PC-9 (cell line): ENCODE data around the gene PERCC1. TPM values are rescaled to one million over a fixed set of nuclear protein-coding genes. Genes with fewer than 3 reads are reported as not detected.

Experiments
- BruUV-seq: library from RNA; stranded (reverse); fragments of 400-500 nt; replicated peaks from 2 replicates; lab custom pipeline; 2021; lab: Mats Ljungman, UMichigan
- CTCF ChIA-PET: fragments of 300-600 bp; sonication (Branson Sonifier 250); formaldehyde crosslinking; loops from one replicate; lab custom pipeline; 2022; ENCODE audit warnings: antibody characterized with exemption; lab: Charles Lee
- POLR2A ChIA-PET: fragments of 300-600 bp; sonication (Branson Sonifier 250); formaldehyde crosslinking; loops from one replicate; lab custom pipeline; 2022; ENCODE audit warnings: antibody characterized with exemption; ENCODE audit not compliant: unreplicated experiment; lab: Charles Lee
- DNase-seq, 2 experiments: peaks; one replicate each; pipeline versions ENCODE4 v3.0.0 to v3.0.0-alpha.2; 2015 to 2022; ENCODE audit warnings: mixed read lengths in 1 of 2
- H2AFZ ChIP-seq: fragments of 200-600 bp; sonication (generic); 2 replicates; pipeline ENCODE4 v1.8.1; 2017; ENCODE audit warnings: antibody characterized with exemption
- H3F3A ChIP-seq: fragments of 200-600 bp; sonication (generic); 2 replicates; pipeline ENCODE4 v1.8.1; 2017; ENCODE audit warnings: antibody characterized with exemption, mild to moderate bottlenecking, low read depth; ENCODE audit not compliant: insufficient read depth
- H3K27ac ChIP-seq: fragments of 200-600 bp; sonication (generic); 2 replicates; pipeline ENCODE4 v1.6.1; 2016; ENCODE audit warnings: mixed run types
- H3K27me3 ChIP-seq: fragments of 200-600 bp; sonication (generic); 2 replicates; pipeline ENCODE4 v1.6.1; 2016; ENCODE audit warnings: low read depth, mixed run types; ENCODE audit not compliant: insufficient read depth
- H3K36me3 ChIP-seq: fragments of 200-600 bp; sonication (generic); 2 replicates; pipeline ENCODE4 v1.6.1; 2016; ENCODE audit warnings: low read depth, mixed run types
- H3K4me1 ChIP-seq: fragments of 200-600 bp; sonication (generic); replicated peaks from 2 replicates; pipeline ENCODE4 v1.6.1; 2016; ENCODE audit warnings: mixed run types; ENCODE audit not compliant: insufficient read depth
- H3K4me2 ChIP-seq: fragments of 200-600 bp; sonication (generic); 2 replicates; pipeline ENCODE4 v1.6.1; 2017; ENCODE audit warnings: mixed run types
- H3K4me3 ChIP-seq: fragments of 200-600 bp; sonication (generic); 2 replicates; pipeline ENCODE4 v1.6.1; 2016; ENCODE audit warnings: mixed run types
- H3K79me2 ChIP-seq: fragments of 200-600 bp; sonication (generic); 2 replicates; pipeline ENCODE4 v1.6.1; 2017; ENCODE audit warnings: low read depth, mixed run types
- H3K9me2 ChIP-seq: fragments of 200-600 bp; sonication (generic); 2 replicates; pipeline ENCODE4 v1.8.1; 2017; ENCODE audit warnings: mild to moderate bottlenecking; ENCODE audit not compliant: insufficient read depth
- H3K9me3 ChIP-seq: fragments of 200-600 bp; sonication (generic); 2 replicates; pipeline ENCODE4 v1.8.1; 2016; ENCODE audit warnings: low read depth; ENCODE audit not compliant: insufficient read depth
- H4K20me1 ChIP-seq: fragments of 200-600 bp; sonication (generic); 2 replicates; pipeline ENCODE4 v1.8.1; 2017; ENCODE audit not compliant: insufficient read depth
- EZH2 ChIP-seq: fragments of 200-600 bp; sonication (generic); IDR thresholded peaks from 2 replicates; pipeline ENCODE4 v1.8.0; 2017; ENCODE audit warnings: antibody characterized with exemption, low read depth
- intact Hi-C: fragments of 100-400 bp; cut with micrococcal nuclease; formaldehyde crosslinking; loops from one replicate; pipeline ENCODE4 v1.10.0; 2022; ENCODE audit not compliant: unreplicated experiment
- total RNA-seq: library from RNA; stranded (reverse); gene quantifications from 2 replicates; pipeline ENCODE4 v1.2.3, GENCODE V29; 2021
- TF ChIP-seq, protein P1 (sequence below): fragments of 200-600 bp; sonication (generic); conservative IDR thresholded peaks from 2 replicates; pipeline ENCODE4 v1.6.1; 2017; ENCODE audit warnings: mixed run types, antibody characterized with exemption, mild to moderate bottlenecking, moderate library complexity

Gene PERCC1
- total RNA-seq, 1 experiment from 2014 or later = not detected

DNA sequence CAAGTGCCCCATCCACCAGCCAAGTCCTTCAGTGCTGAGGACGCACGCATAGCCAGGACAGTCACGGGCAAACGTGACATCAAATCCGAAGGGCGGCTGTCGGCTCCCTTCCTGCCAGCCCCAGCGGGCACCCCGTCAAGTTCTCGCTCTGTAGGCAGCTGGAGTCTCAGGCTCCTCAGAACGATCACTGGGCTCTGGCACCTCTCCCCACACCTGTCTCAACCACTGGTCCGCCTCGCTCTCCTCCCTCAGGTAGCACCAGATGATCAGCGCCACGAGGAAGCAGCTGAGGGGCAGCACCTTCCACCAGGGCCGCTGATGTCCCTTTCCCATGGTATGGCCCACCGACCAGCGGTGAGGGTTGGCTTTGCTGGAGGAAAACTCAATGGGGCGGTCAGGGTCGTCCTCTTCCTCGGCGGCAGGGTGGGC lies 10.8 kb upstream of the PERCC1 start:
- no peak for TF ChIP-seq EZH2
- TF ChIP-seq, protein P1, sequence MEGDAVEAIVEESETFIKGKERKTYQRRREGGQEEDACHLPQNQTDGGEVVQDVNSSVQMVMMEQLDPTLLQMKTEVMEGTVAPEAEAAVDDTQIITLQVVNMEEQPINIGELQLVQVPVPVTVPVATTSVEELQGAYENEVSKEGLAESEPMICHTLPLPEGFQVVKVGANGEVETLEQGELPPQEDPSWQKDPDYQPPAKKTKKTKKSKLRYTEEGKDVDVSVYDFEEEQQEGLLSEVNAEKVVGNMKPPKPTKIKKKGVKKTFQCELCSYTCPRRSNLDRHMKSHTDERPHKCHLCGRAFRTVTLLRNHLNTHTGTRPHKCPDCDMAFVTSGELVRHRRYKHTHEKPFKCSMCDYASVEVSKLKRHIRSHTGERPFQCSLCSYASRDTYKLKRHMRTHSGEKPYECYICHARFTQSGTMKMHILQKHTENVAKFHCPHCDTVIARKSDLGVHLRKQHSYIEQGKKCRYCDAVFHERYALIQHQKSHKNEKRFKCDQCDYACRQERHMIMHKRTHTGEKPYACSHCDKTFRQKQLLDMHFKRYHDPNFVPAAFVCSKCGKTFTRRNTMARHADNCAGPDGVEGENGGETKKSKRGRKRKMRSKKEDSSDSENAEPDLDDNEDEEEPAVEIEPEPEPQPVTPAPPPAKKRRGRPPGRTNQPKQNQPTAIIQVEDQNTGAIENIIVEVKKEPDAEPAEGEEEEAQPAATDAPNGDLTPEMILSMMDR = no peak
- TSS peak; percentile 74 for BruUV-seq
- POLR2A ChIA-PET = interaction anchor here (0.5 to 1.0 kb wide), 4 partner anchors 88 to 551 kb away, joined by 4 to 14 read pairs (median 6); partner anchors contain the start of gene MSRB1

GRCh38 chr16:1422076-1422475 lies 8.8 kb upstream of the PERCC1 start:
- no TSS peak for BruUV-seq
- peaks cover 30% of the 10 kb centered on the region for H3F3A ChIP-seq

More for the DNA sequence above, 10.8 kb upstream of the PERCC1 start:
- H3K27me3 ChIP-seq = no peaks in the 10 kb centered on the region
- no peaks in the 10 kb centered on the region for H3K36me3 ChIP-seq
- CTCF ChIA-PET = interaction anchor here (0.5 kb wide), 1 partner anchor 89 kb away, joined by 3 read pairs; no protein-coding TSS in a partner anchor
- no peaks in the 10 kb centered on the region for H3K9me2 ChIP-seq
- DNase-seq = no peak
- peak overlapping the region; percentile 91 for H3K4me3 ChIP-seq
- peaks cover 49% of the 10 kb centered on the region for H3F3A ChIP-seq
- intact Hi-C loops = loop anchor here (5.0 kb wide), 1 partner anchor 72 kb away; the partner anchor contains the start of gene TELO2
- H3K4me1 ChIP-seq = peaks cover 47% of the 10 kb centered on the region
- H3K79me2 ChIP-seq = peaks cover 32% of the 10 kb centered on the region
- peak overlapping the region; percentile 75 for H2AFZ ChIP-seq
- peak overlapping the region; percentile 24; the same call in 1 of the 2 replicates for H3K27ac ChIP-seq
- no peaks in the 10 kb centered on the region for H3K9me3 ChIP-seq
- H3K4me2 ChIP-seq = peak overlapping the region; percentile 99
- no peaks in the 10 kb centered on the region for H4K20me1 ChIP-seq

GRCh38 chr16:1424028-1424427 lies 6.8 kb upstream of the PERCC1 start:
- POLR2A ChIA-PET = no interaction called here
- Histone ChIP-seq H4K20me1 (no peaks in the 10 kb centered on the region), H2AFZ (no peak overlapping the region), H3F3A (peaks cover 10% of the 10 kb centered on the region), H3K4me1 (peaks cover 13% of the 10 kb centered on the region), H3K27me3 (no peaks in the 10 kb centered on the region), H3K4me2 (no peak overlapping the region), H3K9me3 (no peaks in the 10 kb centered on the region), H3K4me3 (no peak overlapping the region), H3K79me2 (peaks cover 15% of the 10 kb centered on the region), H3K9me2 (no peaks in the 10 kb centered on the region), H3K36me3 (no peaks in the 10 kb centered on the region), H3K27ac (no peak overlapping the region)
- no peak for TF ChIP-seq EZH2
- TF ChIP-seq, protein P1 = no peak
- CTCF ChIA-PET = no interaction called here
- BruUV-seq = no TSS peak
- intact Hi-C loops = loop anchor here (5.0 kb wide), 1 partner anchor 68 kb away; the partner anchor contains the start of gene TELO2
- no peak for DNase-seq

More at GRCh38 chr16:1422076-1422475, 8.8 kb upstream of the PERCC1 start:
- no peak overlapping the region for H3K4me3 ChIP-seq
- H3K4me2 ChIP-seq = 0 out of 2 replicates have a peak overlapping the region, but pooled peaks have one; percentile 99
- H3K9me3 ChIP-seq = no peaks in the 10 kb centered on the region
- H3K9me2 ChIP-seq = no peaks in the 10 kb centered on the region
- ChIA-PET POLR2A (no interaction called here), CTCF (no interaction called here)
- DNase-seq = no peak
- no peaks in the 10 kb centered on the region for H4K20me1 ChIP-seq
- H3K79me2 ChIP-seq = peaks cover 32% of the 10 kb centered on the region
- no peak overlapping the region for H2AFZ ChIP-seq
- intact Hi-C loops = loop anchor here (5.0 kb wide), 1 partner anchor 70 kb away; the partner anchor contains the start of gene TELO2
- no peak for TF ChIP-seq EZH2
- TF ChIP-seq, protein P1 = no peak
- no peaks in the 10 kb centered on the region for H3K27me3 ChIP-seq
- H3K4me1 ChIP-seq = peaks cover 28% of the 10 kb centered on the region
- H3K27ac ChIP-seq = no peak overlapping the region
- no peaks in the 10 kb centered on the region for H3K36me3 ChIP-seq
